ENCODE results near the gene CSNK1A1.

GRCh38 chr5:149585910-149586309 is 34.7 kb upstream of the CSNK1A1 start:
- TF ChIP-seq CTCF (IDR thresholded peaks at IDR 0.05) (no peak), POLR2A (IDR thresholded peaks at IDR 0.05) (no peak)

Data from uterus (tissue), 2 donors.